ENCODE measurements around the gene GPR32.

The GPR32 gene

DNA sequence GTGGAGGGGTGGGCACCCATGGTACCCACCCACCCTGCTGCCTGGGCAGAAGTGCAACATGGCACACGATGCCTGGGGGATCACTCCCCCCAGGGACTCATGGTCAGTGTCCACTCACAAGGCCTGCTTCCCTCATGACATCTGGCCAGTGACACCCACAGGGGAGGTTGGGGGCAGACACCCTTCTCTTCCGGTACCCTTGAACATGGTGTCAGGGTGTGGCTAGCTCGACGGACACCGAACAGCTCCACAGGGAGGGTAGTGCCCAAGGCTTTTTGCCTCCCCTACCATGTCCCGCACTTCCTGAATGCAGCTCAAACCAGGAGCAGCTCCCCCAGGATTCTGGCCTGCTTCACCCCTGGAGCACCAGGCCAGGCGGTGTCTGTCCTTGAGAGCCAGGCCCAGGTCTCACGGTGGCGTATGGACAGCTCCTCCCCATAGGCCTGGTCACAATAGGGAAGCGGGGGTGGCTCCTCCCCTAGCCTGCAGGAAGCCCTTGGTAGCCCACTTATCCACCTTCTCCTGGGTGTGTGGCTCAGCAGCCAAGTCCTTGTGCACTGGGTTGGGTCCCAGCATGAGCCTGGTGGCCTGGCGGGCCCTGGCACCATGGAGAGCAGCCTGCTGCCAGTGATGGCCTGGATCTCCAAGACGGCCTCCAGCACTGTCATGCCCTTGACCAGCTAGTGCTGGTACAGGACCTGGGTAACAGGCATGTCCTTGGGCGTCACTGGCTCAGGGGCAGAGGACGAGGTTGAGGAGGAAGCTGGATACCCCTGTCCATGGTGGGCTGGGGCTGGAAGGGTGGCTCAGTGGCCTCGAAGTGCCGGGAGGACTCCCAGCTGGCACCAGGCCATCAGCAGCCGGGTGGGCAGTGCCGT, 27.8 kb downstream of the GPR32 start:
- Histone ChIP-seq H3K27me3 (ENCODE audit: insufficient read depth, low read length) (no peaks in the 10 kb centered on the region), H2BK12ac (ENCODE audit: low read length) (no peak overlapping the region), H3K4ac (ENCODE audit: low read depth, low read length) (no peak overlapping the region), H2BK5ac (ENCODE audit: low read depth, low read length, poor library complexity) (no peak overlapping the region), H4K91ac (ENCODE audit: low read depth, low read length) (no peak overlapping the region), H2AFZ (ENCODE audit: insufficient read depth, low read length, poor library complexity) (no peak overlapping the region), H3K79me2 (ENCODE audit: control insufficient read depth, insufficient read depth, low read length, poor library complexity) (peaks cover 3% of the 10 kb centered on the region), H3K4me2 (ENCODE audit: low read length) (no peak overlapping the region), H3K9ac (ENCODE audit: low read length) (no peak overlapping the region), H3K18ac (ENCODE audit: low read length) (no peak overlapping the region), H3K4me3 (ENCODE audit: low read depth, low read length) (no peak overlapping the region), H3K27ac (ENCODE audit: low read depth, low read length) (no peak overlapping the region), H3K9me3 (ENCODE audit: insufficient read depth, low read depth, low read length) (peaks cover 2% of the 10 kb centered on the region), H4K12ac (ENCODE audit: low read depth, low read length) (no peak overlapping the region), H2AK5ac (ENCODE audit: low read length) (no peak overlapping the region), H3K23ac (ENCODE audit: low read length) (no peak overlapping the region), H3K4me1 (ENCODE audit: control insufficient read depth in 1 of 2, insufficient read depth in 2 of 2, low read length in 2 of 2) (peaks cover 3 to 4% of the 10 kb centered on the region in 2 experiments), H3K79me1 (ENCODE audit: low read length) (no peaks in the 10 kb centered on the region), H2BK120ac (ENCODE audit: insufficient read depth, low read length, poor library complexity) (no peak overlapping the region), H3K36me3 (ENCODE audit: control insufficient read depth in 1 of 2, insufficient read depth in 2 of 2, low read length in 2 of 2) (peaks cover 55 to 57% of the 10 kb centered on the region in 2 experiments), H4K8ac (ENCODE audit: low read depth, low read length) (no peak overlapping the region), H3K14ac (ENCODE audit: low read length) (no peak overlapping the region)
- DNase-seq, result no peak
- no CpG with 5 or more reads among the region's 18 CpGs for WGBS (ENCODE audit: extremely low coverage, insufficient coverage, insufficient read length)

DNA sequence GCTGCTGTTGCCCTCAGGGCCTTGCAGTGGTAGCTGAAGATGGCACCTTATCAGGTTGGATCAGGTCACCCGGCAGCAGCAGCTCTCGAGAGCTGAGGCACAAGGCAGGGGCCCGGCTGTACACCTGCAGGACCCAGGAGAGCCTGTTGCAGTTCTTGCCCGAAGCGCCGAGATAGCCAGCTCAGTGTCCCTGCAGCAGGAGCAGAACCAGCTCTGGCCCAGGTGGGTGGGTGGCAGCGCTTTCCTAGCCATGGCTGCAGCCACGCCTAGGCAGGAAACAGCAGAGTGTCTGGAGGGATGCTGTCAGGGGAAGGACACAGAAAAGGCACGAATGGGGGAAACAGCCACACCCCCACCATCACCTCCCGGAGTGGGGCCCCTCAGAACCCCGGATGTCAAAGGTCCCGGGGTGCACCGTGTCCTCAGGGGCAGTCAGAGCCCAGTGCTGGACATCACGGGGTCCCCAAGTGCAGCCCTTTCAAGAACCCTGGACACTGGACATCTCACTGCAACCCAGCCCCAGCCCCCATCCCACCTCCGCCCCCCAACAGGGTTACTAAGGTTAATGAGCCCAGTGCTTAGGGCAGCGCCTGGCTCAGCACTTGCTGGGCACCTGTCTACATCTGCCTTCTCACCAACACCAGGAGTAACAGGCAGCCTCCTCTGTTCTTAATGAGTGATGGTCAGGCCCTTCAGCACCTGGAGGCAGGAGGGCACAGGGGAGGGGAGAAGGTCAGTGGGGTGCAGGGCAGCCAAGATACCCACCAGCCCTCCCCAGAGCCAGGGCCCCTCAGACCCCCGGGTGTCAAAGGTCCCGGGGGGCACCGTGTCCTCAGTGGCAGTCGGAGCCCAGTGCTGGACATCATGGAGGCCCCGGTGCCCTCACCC, 28.6 kb downstream of the GPR32 start:
- H3K18ac ChIP-seq (ENCODE audit: low read length), result no peak overlapping the region
- no peak overlapping the region for H4K8ac ChIP-seq (ENCODE audit: low read depth, low read length)
- H3K79me1 ChIP-seq (ENCODE audit: low read length), result no peaks in the 10 kb centered on the region
- H3K4me1 ChIP-seq (ENCODE audit: control insufficient read depth in 1 of 2, insufficient read depth in 2 of 2, low read length in 2 of 2), result peaks cover 3 to 7% of the 10 kb centered on the region in 2 experiments
- H2BK5ac ChIP-seq (ENCODE audit: low read depth, low read length, poor library complexity), result no peak overlapping the region
- H3K14ac ChIP-seq (ENCODE audit: low read length), result no peak overlapping the region
- H4K91ac ChIP-seq (ENCODE audit: low read depth, low read length), result no peak overlapping the region
- no peak for DNase-seq
- H2AK5ac ChIP-seq (ENCODE audit: low read length), result no peak overlapping the region
- H2BK12ac ChIP-seq (ENCODE audit: low read length), result no peak overlapping the region
- H3K9ac ChIP-seq (ENCODE audit: low read length), result no peak overlapping the region
- no peak overlapping the region for H3K23ac ChIP-seq (ENCODE audit: low read length)
- H3K27me3 ChIP-seq (ENCODE audit: insufficient read depth, low read length), result no peaks in the 10 kb centered on the region
- peak overlapping the region; percentile 31 for H3K4ac ChIP-seq (ENCODE audit: low read depth, low read length)
- no peak overlapping the region for H4K12ac ChIP-seq (ENCODE audit: low read depth, low read length)
- no peak overlapping the region for H3K4me3 ChIP-seq (ENCODE audit: low read depth, low read length)
- H2AFZ ChIP-seq (ENCODE audit: insufficient read depth, low read length, poor library complexity), result no peak overlapping the region
- H3K4me2 ChIP-seq (ENCODE audit: low read length), result no peak overlapping the region
- H2BK120ac ChIP-seq (ENCODE audit: insufficient read depth, low read length, poor library complexity), result no peak overlapping the region
- no CpG with 5 or more reads among the region's 21 CpGs for whole genome bisulfite sequencing (ENCODE audit: extremely low coverage, insufficient coverage, insufficient read length)
- H3K79me2 ChIP-seq (ENCODE audit: control insufficient read depth, insufficient read depth, low read length, poor library complexity), result peaks cover 11% of the 10 kb centered on the region
- peaks cover 2% of the 10 kb centered on the region for H3K9me3 ChIP-seq (ENCODE audit: insufficient read depth, low read depth, low read length)
- H3K36me3 ChIP-seq (ENCODE audit: control insufficient read depth in 1 of 2, insufficient read depth in 2 of 2, low read length in 2 of 2), result peaks cover 55 to 57% of the 10 kb centered on the region in 2 experiments
- H3K27ac ChIP-seq (ENCODE audit: low read depth, low read length), result no peak overlapping the region

DNA sequence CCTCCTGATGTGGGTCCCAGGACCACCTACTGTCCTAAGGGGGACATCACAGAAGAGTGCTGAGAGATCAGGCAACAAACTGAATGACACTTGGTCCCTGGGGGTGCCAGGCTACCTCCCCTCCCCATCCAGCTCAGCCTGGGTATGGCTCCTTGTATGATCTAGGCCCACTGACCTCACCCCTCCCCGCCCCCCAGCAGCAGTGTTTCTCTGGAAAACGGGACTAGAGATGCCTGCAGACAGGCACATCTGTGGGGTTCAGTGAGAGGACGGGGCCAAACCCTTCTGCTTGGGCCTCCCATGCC, 29.2 kb downstream of the GPR32 start:
- no CpG with 5 or more reads among the region's 3 CpGs for WGBS (ENCODE audit: extremely low coverage, insufficient coverage, insufficient read length)
- no peak overlapping the region for H4K12ac ChIP-seq (ENCODE audit: low read depth, low read length)

DNA sequence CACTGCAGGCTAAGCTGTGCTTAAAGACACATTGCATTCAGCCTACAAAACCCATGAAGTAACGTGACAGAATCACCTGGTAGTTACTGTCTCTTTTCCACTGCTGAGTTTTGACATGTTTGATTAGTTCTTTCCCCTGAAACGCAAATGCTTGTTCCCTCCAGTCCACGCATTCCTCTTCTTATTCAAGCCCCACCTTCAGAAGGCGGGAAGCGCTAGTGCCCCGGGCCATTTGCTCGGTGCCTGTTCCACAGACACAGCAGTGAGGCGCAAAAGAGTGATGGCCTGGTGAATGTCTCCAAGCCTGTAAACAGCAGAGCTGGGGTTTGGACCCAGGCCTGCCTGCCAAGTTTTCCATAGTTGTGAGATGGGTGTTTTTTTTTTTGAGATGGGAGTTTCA, 30.8 kb downstream of the GPR32 start:
- Histone ChIP-seq H3K79me1 (ENCODE audit: low read length) (peaks cover 9% of the 10 kb centered on the region), H3K4me1 (ENCODE audit: control insufficient read depth in 1 of 2, insufficient read depth in 2 of 2, low read length in 2 of 2) (peaks cover 3 to 7% of the 10 kb centered on the region in 2 experiments), H3K27ac (ENCODE audit: low read depth, low read length) (no peak overlapping the region), H3K4ac (ENCODE audit: low read depth, low read length) (no peak overlapping the region), H3K4me2 (ENCODE audit: low read length) (no peak overlapping the region), H2BK12ac (ENCODE audit: low read length) (no peak overlapping the region), H3K36me3 (ENCODE audit: control insufficient read depth in 1 of 2, insufficient read depth in 2 of 2, low read length in 2 of 2) (peaks cover 50 to 51% of the 10 kb centered on the region in 2 experiments), H4K12ac (ENCODE audit: low read depth, low read length) (no peak overlapping the region), H2BK5ac (ENCODE audit: low read depth, low read length, poor library complexity) (no peak overlapping the region), H2AK5ac (ENCODE audit: low read length) (no peak overlapping the region), H3K27me3 (ENCODE audit: insufficient read depth, low read length) (no peaks in the 10 kb centered on the region), H3K14ac (ENCODE audit: low read length) (no peak overlapping the region), H4K8ac (ENCODE audit: low read depth, low read length) (no peak overlapping the region), H3K79me2 (ENCODE audit: control insufficient read depth, insufficient read depth, low read length, poor library complexity) (peaks cover 16% of the 10 kb centered on the region), H3K4me3 (ENCODE audit: low read depth, low read length) (no peak overlapping the region), H3K18ac (ENCODE audit: low read length) (no peak overlapping the region), H3K9ac (ENCODE audit: low read length) (no peak overlapping the region), H2AFZ (ENCODE audit: insufficient read depth, low read length, poor library complexity) (no peak overlapping the region), H2BK120ac (ENCODE audit: insufficient read depth, low read length, poor library complexity) (no peak overlapping the region), H3K23ac (ENCODE audit: low read length) (no peak overlapping the region), H3K9me3 (ENCODE audit: insufficient read depth, low read depth, low read length) (peaks cover 2% of the 10 kb centered on the region), H4K91ac (ENCODE audit: low read depth, low read length) (no peak overlapping the region)
- no CpG with 5 or more reads among the region's 8 CpGs for WGBS (ENCODE audit: extremely low coverage, insufficient coverage, insufficient read length)
- no peak for DNase-seq

More for the DNA sequence above, 29.2 kb downstream of the GPR32 start:
- Histone ChIP-seq H3K9ac (ENCODE audit: low read length) (no peak overlapping the region), H2BK120ac (ENCODE audit: insufficient read depth, low read length, poor library complexity) (no peak overlapping the region), H3K36me3 (ENCODE audit: control insufficient read depth in 1 of 2, insufficient read depth in 2 of 2, low read length in 2 of 2) (peaks cover 55 to 57% of the 10 kb centered on the region in 2 experiments), H2AK5ac (ENCODE audit: low read length) (no peak overlapping the region), H3K27me3 (ENCODE audit: insufficient read depth, low read length) (no peaks in the 10 kb centered on the region), H2BK12ac (ENCODE audit: low read length) (no peak overlapping the region), H3K79me1 (ENCODE audit: low read length) (peaks cover 4% of the 10 kb centered on the region), H3K27ac (ENCODE audit: low read depth, low read length) (no peak overlapping the region), H3K79me2 (ENCODE audit: control insufficient read depth, insufficient read depth, low read length, poor library complexity) (peaks cover 15% of the 10 kb centered on the region), H4K8ac (ENCODE audit: low read depth, low read length) (no peak overlapping the region), H2BK5ac (ENCODE audit: low read depth, low read length, poor library complexity) (no peak overlapping the region), H3K9me3 (ENCODE audit: insufficient read depth, low read depth, low read length) (peaks cover 2% of the 10 kb centered on the region), H3K23ac (ENCODE audit: low read length) (no peak overlapping the region), H3K4me1 (ENCODE audit: control insufficient read depth in 1 of 2, insufficient read depth in 2 of 2, low read length in 2 of 2) (peaks cover 3 to 7% of the 10 kb centered on the region in 2 experiments), H4K91ac (ENCODE audit: low read depth, low read length) (no peak overlapping the region), H3K4ac (ENCODE audit: low read depth, low read length) (peak overlapping the region; percentile 31), H3K14ac (ENCODE audit: low read length) (no peak overlapping the region), H2AFZ (ENCODE audit: insufficient read depth, low read length, poor library complexity) (no peak overlapping the region), H3K4me2 (ENCODE audit: low read length) (no peak overlapping the region), H3K4me3 (ENCODE audit: low read depth, low read length) (no peak overlapping the region), H3K18ac (ENCODE audit: low read length) (no peak overlapping the region)
- no peak for DNase-seq

Measured in trophoblast cell (in vitro differentiated cells and primary cell).